ENCODE data around the gene ITGA8.
"Not testable (repeated sequence)": the region's sequence is repeated elsewhere in the genome, so short reads cannot be mapped to it uniquely, and the experiment has no call there.

ITGA8 gene

GRCh38 chr10:15494850-15495506 lies 224.7 kb downstream of the ITGA8 start:
- DNase-seq (ENCODE audit: low read depth): no peak

GRCh38 chr10:15491856-15492642 lies 227.7 kb downstream of the ITGA8 start:
- DNase-seq (ENCODE audit: low read depth): no peak

GRCh38 chr10:15489431-15489830 lies 230.3 kb downstream of the ITGA8 start:
- no peak for DNase-seq (ENCODE audit: low read depth)

GRCh38 chr10:15487376-15487775 lies 232.3 kb downstream of the ITGA8 start:
- no peak for DNase-seq (ENCODE audit: low read depth)

GRCh38 chr10:15486404-15486803 lies 233.3 kb downstream of the ITGA8 start:
- no peak for DNase-seq (ENCODE audit: low read depth)

GRCh38 chr10:15485684-15486316 lies 233.9 kb downstream of the ITGA8 start:
- DNase-seq (ENCODE audit: low read depth): no peak

GRCh38 chr10:15485027-15485426 lies 234.7 kb downstream of the ITGA8 start:
- DNase-seq (ENCODE audit: low read depth): no peak

GRCh38 chr10:15484128-15484527 lies 235.6 kb downstream of the ITGA8 start:
- no peak for DNase-seq (ENCODE audit: low read depth)

GRCh38 chr10:15483215-15484075 lies 236.3 kb downstream of the ITGA8 start:
- no peak for DNase-seq (ENCODE audit: low read depth)

GRCh38 chr10:15482156-15482555 lies 237.6 kb downstream of the ITGA8 start:
- DNase-seq (ENCODE audit: low read depth): no peak

GRCh38 chr10:15478950-15479349 lies 240.8 kb downstream of the ITGA8 start:
- no peak for DNase-seq (ENCODE audit: low read depth)

- DNase-seq (ENCODE audit: low read depth): no peak
Observed at GRCh38 chr10:15478429-15478828, 241.3 kb downstream of the ITGA8 start.

- DNase-seq (ENCODE audit: low read depth): no peak
Observed at GRCh38 chr10:15476337-15476736, 243.4 kb downstream of the ITGA8 start.

GRCh38 chr10:15475439-15475838 lies 244.3 kb downstream of the ITGA8 start:
- DNase-seq (ENCODE audit: low read depth): not testable (repeated sequence)

- no peak for DNase-seq (ENCODE audit: low read depth)
Observed at GRCh38 chr10:15474671-15475070, 245.1 kb downstream of the ITGA8 start.

- no peak for DNase-seq (ENCODE audit: low read depth)
Observed at GRCh38 chr10:15473396-15473767, 246.3 kb downstream of the ITGA8 start.

- no peak for DNase-seq (ENCODE audit: low read depth)
Observed at GRCh38 chr10:15472431-15473395, 247.0 kb downstream of the ITGA8 start.

GRCh38 chr10:15472008-15472407 lies 247.7 kb downstream of the ITGA8 start:
- no peak for DNase-seq (ENCODE audit: low read depth)

- no peak for DNase-seq (ENCODE audit: low read depth)
Observed at GRCh38 chr10:15469111-15469510, 250.6 kb downstream of the ITGA8 start.

GRCh38 chr10:15464381-15464780 lies 255.3 kb downstream of the ITGA8 start:
- no peak for DNase-seq (ENCODE audit: low read depth)

Data from activated T-cell treated with anti-CD3 and anti-CD28 coated beads for 24 hours (primary cell).